Measurements from ENCODE around the gene SIL1. TPM values are rescaled to one million over a fixed set of nuclear protein-coding genes. Genes with fewer than 3 reads are reported as not detected.

SIL1 gene
- total and polyA plus RNA-seq, 9 of the 15 experiments (the other 6 are each of a cell fraction or from before 2014, with no cell fraction given), result 1.3 to 30.5 (median 18.1) TPM

DNA sequence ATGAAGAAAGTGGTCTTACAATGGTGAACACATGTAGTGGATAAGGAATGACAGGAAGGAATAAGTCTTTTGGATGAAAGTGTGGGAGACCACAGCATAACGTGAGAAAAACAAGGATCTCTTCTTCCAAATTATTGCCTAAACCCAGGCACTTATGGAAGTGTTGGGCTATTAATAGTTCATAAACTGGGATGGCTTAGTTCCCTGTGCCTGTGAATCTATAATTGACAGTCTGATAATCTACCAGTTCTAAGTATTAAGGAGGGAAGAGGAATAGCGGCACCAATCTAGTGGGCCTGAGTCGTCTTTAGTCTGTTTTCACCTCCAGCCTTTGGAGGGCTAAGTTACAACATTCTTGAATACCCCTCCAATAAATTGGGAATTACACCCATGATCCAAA lies 283.8 kb downstream of the SIL1 start:
- Histone ChIP-seq H3K27ac (ENCODE audit: extremely low read depth, low read depth, low read length) (no peak overlapping the region), H3K9me1 (ENCODE audit: control insufficient read depth, insufficient read depth, low read length) (no peaks in the 10 kb centered on the region), H3K27me3 (ENCODE audit: control insufficient read depth in 2 of 2, insufficient read depth in 2 of 2, low read length in 2 of 2) (no peaks in the 10 kb centered on the region), H3K4me2 (ENCODE audit: insufficient read depth, low read length) (no peak overlapping the region), H3K9me3 (replicated peaks; ENCODE audit: control insufficient read depth, insufficient read depth, low read depth, low read length) (no peaks in the 10 kb centered on the region), H2AFZ (ENCODE audit: low read depth, low read length) (no peak overlapping the region), H3K36me3 (ENCODE audit: control insufficient read depth, insufficient read depth, low read length) (peaks cover 6% of the 10 kb centered on the region; the same call in 2 of the 3 replicates), H3K4me3 (no peak overlapping the region), H3K79me2 (ENCODE audit: control insufficient read depth, insufficient read depth, low read length) (no peaks in the 10 kb centered on the region), H3K4me1 (replicated peaks in 1 of 2; ENCODE audit: control insufficient read depth in 2 of 2, insufficient read depth in 2 of 2, low read length in 2 of 2) (peaks cover 0 to 10% of the 10 kb centered on the region in 2 experiments; a peak in 2 of 5 replicates), H4K20me1 (replicated peaks; ENCODE audit: control insufficient read depth, insufficient read depth, low read length) (no peaks in the 10 kb centered on the region), H3K9ac (ENCODE audit: insufficient read depth in 1 of 2, low read depth in 2 of 2, low read length in 2 of 2) (no peak overlapping the region)
- intact Hi-C loops (cut with micrococcal nuclease), result no loop called here
- no TSS peak for BruUV-seq (replicated peaks)
- DNase-seq (ENCODE audit: extremely low read depth in 1 of 4, low spot score in 3 of 4) (no peak), FAIRE-seq (no peak), ATAC-seq (no peak)
- ChIA-PET CTCF (ENCODE audit: low intra/inter-chr PET ratio) (no interaction called here), POLR2A (no interaction called here)
- in situ Hi-C loops (cut with MboI), result no loop called here
- 92% methylated on average over 2 of the region's 3 CpGs for WGBS (ENCODE audit: insufficient coverage, low coverage, missing lambda C conversion rate)
- TF ChIP-seq HIVEP1 (CRISPR knock-in tag; IDR thresholded peaks at IDR 0.05), result no peak
- no peak for TF ChIP-seq PCBP2 (IDR thresholded peaks at IDR 0.05; ENCODE audit: low read depth, low read length, poor library complexity, severe bottlenecking)
- no peak for TF ChIP-seq PHTF2 (CRISPR knock-in tag; IDR thresholded peaks at IDR 0.05)
- no peak for TF ChIP-seq ZNF134 (CRISPR knock-in tag; conservative IDR thresholded peaks at IDR 0.05)
- no peak for TF ChIP-seq RAD51 (IDR thresholded peaks at IDR 0.05; ENCODE audit: borderline replicate concordance, low read depth)
- TF ChIP-seq, protein P1, sequence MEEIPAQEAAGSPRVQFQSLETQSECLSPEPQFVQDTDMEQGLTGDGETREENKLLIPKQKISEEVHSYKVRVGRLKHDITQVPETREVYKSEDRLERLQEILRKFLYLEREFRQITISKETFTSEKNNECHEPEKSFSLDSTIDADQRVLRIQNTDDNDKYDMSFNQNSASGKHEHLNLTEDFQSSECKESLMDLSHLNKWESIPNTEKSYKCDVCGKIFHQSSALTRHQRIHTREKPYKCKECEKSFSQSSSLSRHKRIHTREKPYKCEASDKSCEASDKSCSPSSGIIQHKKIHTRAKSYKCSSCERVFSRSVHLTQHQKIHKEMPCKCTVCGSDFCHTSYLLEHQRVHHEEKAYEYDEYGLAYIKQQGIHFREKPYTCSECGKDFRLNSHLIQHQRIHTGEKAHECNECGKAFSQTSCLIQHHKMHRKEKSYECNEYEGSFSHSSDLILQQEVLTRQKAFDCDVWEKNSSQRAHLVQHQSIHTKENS (CRISPR knock-in tag; IDR thresholded peaks at IDR 0.05), result no peak
- no peak for TF ChIP-seq ADNP (tag; IDR thresholded peaks at IDR 0.05)
- TF ChIP-seq MEIS2 (IDR thresholded peaks at IDR 0.05; ENCODE audit: partially characterized antibody), result no peak
- no peak for TF ChIP-seq KHSRP (IDR thresholded peaks at IDR 0.05)
- no peak for TF ChIP-seq DMBX1 (CRISPR knock-in tag; IDR thresholded peaks at IDR 0.05; ENCODE audit: borderline replicate concordance)
- TF ChIP-seq LCOR (CRISPR knock-in tag; IDR thresholded peaks at IDR 0.05), result no peak
- TF ChIP-seq BRD9 (IDR thresholded peaks at IDR 0.05; ENCODE audit: low read depth, partially characterized antibody), result no peak
- TF ChIP-seq RNF2 (IDR thresholded peaks at IDR 0.05), result no peak
- TF ChIP-seq ZNF232 (CRISPR knock-in tag; IDR thresholded peaks at IDR 0.05), result no peak
- TF ChIP-seq, protein P2, sequence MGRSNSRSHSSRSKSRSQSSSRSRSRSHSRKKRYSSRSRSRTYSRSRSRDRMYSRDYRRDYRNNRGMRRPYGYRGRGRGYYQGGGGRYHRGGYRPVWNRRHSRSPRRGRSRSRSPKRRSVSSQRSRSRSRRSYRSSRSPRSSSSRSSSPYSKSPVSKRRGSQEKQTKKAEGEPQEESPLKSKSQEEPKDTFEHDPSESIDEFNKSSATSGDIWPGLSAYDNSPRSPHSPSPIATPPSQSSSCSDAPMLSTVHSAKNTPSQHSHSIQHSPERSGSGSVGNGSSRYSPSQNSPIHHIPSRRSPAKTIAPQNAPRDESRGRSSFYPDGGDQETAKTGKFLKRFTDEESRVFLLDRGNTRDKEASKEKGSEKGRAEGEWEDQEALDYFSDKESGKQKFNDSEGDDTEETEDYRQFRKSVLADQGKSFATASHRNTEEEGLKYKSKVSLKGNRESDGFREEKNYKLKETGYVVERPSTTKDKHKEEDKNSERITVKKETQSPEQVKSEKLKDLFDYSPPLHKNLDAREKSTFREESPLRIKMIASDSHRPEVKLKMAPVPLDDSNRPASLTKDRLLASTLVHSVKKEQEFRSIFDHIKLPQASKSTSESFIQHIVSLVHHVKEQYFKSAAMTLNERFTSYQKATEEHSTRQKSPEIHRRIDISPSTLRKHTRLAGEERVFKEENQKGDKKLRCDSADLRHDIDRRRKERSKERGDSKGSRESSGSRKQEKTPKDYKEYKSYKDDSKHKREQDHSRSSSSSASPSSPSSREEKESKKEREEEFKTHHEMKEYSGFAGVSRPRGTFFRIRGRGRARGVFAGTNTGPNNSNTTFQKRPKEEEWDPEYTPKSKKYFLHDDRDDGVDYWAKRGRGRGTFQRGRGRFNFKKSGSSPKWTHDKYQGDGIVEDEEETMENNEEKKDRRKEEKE (IDR thresholded peaks at IDR 0.05; ENCODE audit: borderline replicate concordance in 1 of 2, control insufficient read depth in 1 of 2, low read depth in 2 of 2, low read length in 1 of 2), result no peak
- TF ChIP-seq, protein P3, sequence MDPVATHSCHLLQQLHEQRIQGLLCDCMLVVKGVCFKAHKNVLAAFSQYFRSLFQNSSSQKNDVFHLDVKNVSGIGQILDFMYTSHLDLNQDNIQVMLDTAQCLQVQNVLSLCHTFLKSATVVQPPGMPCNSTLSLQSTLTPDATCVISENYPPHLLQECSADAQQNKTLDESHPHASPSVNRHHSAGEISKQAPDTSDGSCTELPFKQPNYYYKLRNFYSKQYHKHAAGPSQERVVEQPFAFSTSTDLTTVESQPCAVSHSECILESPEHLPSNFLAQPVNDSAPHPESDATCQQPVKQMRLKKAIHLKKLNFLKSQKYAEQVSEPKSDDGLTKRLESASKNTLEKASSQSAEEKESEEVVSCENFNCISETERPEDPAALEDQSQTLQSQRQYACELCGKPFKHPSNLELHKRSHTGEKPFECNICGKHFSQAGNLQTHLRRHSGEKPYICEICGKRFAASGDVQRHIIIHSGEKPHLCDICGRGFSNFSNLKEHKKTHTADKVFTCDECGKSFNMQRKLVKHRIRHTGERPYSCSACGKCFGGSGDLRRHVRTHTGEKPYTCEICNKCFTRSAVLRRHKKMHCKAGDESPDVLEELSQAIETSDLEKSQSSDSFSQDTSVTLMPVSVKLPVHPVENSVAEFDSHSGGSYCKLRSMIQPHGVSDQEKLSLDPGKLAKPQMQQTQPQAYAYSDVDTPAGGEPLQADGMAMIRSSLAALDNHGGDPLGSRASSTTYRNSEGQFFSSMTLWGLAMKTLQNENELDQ (CRISPR knock-in tag; IDR thresholded peaks at IDR 0.05; ENCODE audit: borderline replicate concordance), result no peak
